Measurements from ENCODE around the gene GRIFIN. TPM values are rescaled to one million over a fixed set of nuclear protein-coding genes. Genes with fewer than 3 reads are reported as not detected.

The GRIFIN gene
- polyA plus RNA-seq, 1 of the 3 experiments (the other 2 are of a cell fraction) = not detected

DNA sequence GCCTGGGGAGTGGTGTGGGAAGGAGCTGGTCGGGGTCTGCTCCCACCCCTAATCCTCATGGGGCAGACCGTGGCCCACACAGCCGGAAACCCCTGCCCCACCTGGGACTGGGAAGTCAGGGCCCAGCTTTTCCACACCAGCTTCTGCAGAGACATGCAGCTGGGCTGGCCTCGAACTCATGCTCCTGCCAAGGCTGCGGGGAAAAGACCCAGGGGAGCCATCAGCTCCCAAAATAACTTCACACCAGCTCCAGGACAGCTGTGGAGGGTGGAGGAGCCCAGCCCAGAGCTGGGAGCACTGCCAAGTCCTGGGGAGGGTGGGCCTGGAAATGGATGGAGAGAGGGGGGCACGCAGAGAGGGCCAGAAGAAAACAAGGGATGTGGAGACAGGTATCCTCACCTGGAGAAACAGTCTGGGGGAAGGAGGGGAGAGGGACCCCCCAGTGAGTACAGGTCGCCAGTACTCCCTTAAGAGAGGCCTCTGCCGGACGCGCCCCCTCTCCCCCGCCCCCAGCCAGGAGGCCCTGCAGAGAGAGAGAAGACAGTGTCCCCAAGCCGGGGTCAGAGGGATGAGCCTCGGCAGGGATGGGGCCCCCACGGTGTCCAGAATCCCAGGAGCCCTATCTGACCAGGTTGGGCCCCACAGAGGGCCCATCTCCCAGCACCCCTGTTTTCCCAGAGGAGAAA is 11.5 kb upstream of the GRIFIN start:
- no peaks in the 10 kb centered on the region for H3K9me2 ChIP-seq
- CTCF ChIA-PET = interaction anchor here (0.8 to 2.4 kb wide), 5 partner anchors 9 to 54 kb away, joined by 3 to 9 read pairs (median 7); no protein-coding TSS in a partner anchor
- no peak overlapping the region for H3K9ac ChIP-seq
- H3K27ac ChIP-seq (ENCODE audit: low read depth in 2 of 2, low read length in 1 of 2) = no peak overlapping the region
- H3F3A ChIP-seq (replicated peaks; ENCODE audit: insufficient read depth) = no peaks in the 10 kb centered on the region
- POLR2A ChIA-PET = no interaction called here
- 74% methylated on average over 11 of the region's 14 CpGs for WGBS (ENCODE audit: low lambda C conversion rate)
- no peaks in the 10 kb centered on the region for H4K20me1 ChIP-seq (ENCODE audit: insufficient read depth)
- TF ChIP-seq YY1 (IDR thresholded peaks at IDR 0.05; ENCODE audit: low read depth) (no peak), GATA2 (CRISPR knock-in tag; IDR thresholded peaks at IDR 0.05) (no peak), RCOR1 (IDR thresholded peaks at IDR 0.05; ENCODE audit: low read length) (no peak), TEAD4 (IDR thresholded peaks at IDR 0.05; ENCODE audit: borderline replicate concordance, insufficient read depth) (no peak), TCF12 (IDR thresholded peaks at IDR 0.05) (no peak), MXI1 (IDR thresholded peaks at IDR 0.05; ENCODE audit: low read depth, low read length) (no peak), JUND (IDR thresholded peaks at IDR 0.05) (no peak), ELF1 (IDR thresholded peaks at IDR 0.05) (no peak), RAD21 (IDR thresholded peaks at IDR 0.05; ENCODE audit: low read length) (no peak), EZH2phosphoT487 (IDR thresholded peaks at IDR 0.05; ENCODE audit: borderline replicate concordance, low read depth) (no peak), SIN3A (IDR thresholded peaks at IDR 0.05; ENCODE audit: borderline replicate concordance, low read depth, low read length) (no peak), CHD2 (IDR thresholded peaks at IDR 0.05; ENCODE audit: low read length, partially characterized antibody) (no peak), NRF1 (IDR thresholded peaks at IDR 0.05; ENCODE audit: low read depth, low read length) (no peak), FOXJ3 (CRISPR knock-in tag; IDR thresholded peaks at IDR 0.05) (no peak), RFX5 (IDR thresholded peaks at IDR 0.05; ENCODE audit: low read length) (no peak)
- TF ChIP-seq, protein P1, sequence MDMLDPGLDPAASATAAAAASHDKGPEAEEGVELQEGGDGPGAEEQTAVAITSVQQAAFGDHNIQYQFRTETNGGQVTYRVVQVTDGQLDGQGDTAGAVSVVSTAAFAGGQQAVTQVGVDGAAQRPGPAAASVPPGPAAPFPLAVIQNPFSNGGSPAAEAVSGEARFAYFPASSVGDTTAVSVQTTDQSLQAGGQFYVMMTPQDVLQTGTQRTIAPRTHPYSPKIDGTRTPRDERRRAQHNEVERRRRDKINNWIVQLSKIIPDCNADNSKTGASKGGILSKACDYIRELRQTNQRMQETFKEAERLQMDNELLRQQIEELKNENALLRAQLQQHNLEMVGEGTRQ (IDR thresholded peaks at IDR 0.05; ENCODE audit: borderline replicate concordance, low read depth, low read length) = no peak
- TF ChIP-seq, protein P2, sequence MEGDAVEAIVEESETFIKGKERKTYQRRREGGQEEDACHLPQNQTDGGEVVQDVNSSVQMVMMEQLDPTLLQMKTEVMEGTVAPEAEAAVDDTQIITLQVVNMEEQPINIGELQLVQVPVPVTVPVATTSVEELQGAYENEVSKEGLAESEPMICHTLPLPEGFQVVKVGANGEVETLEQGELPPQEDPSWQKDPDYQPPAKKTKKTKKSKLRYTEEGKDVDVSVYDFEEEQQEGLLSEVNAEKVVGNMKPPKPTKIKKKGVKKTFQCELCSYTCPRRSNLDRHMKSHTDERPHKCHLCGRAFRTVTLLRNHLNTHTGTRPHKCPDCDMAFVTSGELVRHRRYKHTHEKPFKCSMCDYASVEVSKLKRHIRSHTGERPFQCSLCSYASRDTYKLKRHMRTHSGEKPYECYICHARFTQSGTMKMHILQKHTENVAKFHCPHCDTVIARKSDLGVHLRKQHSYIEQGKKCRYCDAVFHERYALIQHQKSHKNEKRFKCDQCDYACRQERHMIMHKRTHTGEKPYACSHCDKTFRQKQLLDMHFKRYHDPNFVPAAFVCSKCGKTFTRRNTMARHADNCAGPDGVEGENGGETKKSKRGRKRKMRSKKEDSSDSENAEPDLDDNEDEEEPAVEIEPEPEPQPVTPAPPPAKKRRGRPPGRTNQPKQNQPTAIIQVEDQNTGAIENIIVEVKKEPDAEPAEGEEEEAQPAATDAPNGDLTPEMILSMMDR (IDR thresholded peaks at IDR 0.05) = no peak
- TF ChIP-seq, protein P3, sequence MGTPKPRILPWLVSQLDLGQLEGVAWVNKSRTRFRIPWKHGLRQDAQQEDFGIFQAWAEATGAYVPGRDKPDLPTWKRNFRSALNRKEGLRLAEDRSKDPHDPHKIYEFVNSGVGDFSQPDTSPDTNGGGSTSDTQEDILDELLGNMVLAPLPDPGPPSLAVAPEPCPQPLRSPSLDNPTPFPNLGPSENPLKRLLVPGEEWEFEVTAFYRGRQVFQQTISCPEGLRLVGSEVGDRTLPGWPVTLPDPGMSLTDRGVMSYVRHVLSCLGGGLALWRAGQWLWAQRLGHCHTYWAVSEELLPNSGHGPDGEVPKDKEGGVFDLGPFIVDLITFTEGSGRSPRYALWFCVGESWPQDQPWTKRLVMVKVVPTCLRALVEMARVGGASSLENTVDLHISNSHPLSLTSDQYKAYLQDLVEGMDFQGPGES (IDR thresholded peaks at IDR 0.05; ENCODE audit: low read depth, low read length) = no peak
- TF ChIP-seq, protein P4, sequence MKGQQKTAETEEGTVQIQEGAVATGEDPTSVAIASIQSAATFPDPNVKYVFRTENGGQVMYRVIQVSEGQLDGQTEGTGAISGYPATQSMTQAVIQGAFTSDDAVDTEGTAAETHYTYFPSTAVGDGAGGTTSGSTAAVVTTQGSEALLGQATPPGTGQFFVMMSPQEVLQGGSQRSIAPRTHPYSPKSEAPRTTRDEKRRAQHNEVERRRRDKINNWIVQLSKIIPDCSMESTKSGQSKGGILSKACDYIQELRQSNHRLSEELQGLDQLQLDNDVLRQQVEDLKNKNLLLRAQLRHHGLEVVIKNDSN (IDR thresholded peaks at IDR 0.05; ENCODE audit: borderline replicate concordance, low read depth) = no peak
- TF ChIP-seq, protein P5, sequence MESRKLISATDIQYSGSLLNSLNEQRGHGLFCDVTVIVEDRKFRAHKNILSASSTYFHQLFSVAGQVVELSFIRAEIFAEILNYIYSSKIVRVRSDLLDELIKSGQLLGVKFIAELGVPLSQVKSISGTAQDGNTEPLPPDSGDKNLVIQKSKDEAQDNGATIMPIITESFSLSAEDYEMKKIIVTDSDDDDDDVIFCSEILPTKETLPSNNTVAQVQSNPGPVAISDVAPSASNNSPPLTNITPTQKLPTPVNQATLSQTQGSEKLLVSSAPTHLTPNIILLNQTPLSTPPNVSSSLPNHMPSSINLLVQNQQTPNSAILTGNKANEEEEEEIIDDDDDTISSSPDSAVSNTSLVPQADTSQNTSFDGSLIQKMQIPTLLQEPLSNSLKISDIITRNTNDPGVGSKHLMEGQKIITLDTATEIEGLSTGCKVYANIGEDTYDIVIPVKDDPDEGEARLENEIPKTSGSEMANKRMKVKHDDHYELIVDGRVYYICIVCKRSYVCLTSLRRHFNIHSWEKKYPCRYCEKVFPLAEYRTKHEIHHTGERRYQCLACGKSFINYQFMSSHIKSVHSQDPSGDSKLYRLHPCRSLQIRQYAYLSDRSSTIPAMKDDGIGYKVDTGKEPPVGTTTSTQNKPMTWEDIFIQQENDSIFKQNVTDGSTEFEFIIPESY (IDR thresholded peaks at IDR 0.05; ENCODE audit: borderline replicate concordance, low read depth) = no peak
- no peak overlapping the region for H3K4me3 ChIP-seq (ENCODE audit: low read depth in 2 of 2, low read length in 1 of 2)
- H3K9me3 ChIP-seq = no peaks in the 10 kb centered on the region
- no peaks in the 10 kb centered on the region for H3K27me3 ChIP-seq (ENCODE audit: insufficient read depth)
- H3K79me2 ChIP-seq (ENCODE audit: insufficient read depth) = no peaks in the 10 kb centered on the region
- DNase-seq = no peak
- no peaks in the 10 kb centered on the region for H3K36me3 ChIP-seq (replicated peaks in 1 of 2; ENCODE audit: control insufficient read depth in 1 of 2, insufficient read depth in 2 of 2, low read length in 1 of 2)
- H3K4me2 ChIP-seq = no peak overlapping the region
- no peak overlapping the region for H2AFZ ChIP-seq (ENCODE audit: low read depth)
- peaks cover 0 to 2% of the 10 kb centered on the region in 2 experiments; a peak in 1 of 4 replicates for H3K4me1 ChIP-seq (ENCODE audit: control insufficient read depth in 1 of 2, insufficient read depth in 2 of 2, low read depth in 1 of 2, low read length in 1 of 2)

Data from SK-N-SH (cell line).